Naive thymus-derived CD4-positive, alpha-beta T cell (primary cell): ENCODE measurements around the gene ERN1. TPM values are rescaled to one million over a fixed set of nuclear protein-coding genes. Genes with fewer than 3 reads are reported as not detected.

Source experiments
- ATAC-seq: fragments of 150-1000 bp; cut with Tn5 transposase; 2 replicates; pipeline ENCODE4 v1.10.0; 2021; ENCODE audit warnings: mild to moderate bottlenecking, moderate library complexity
- CTCF ChIA-PET: fragments of 350-600 bp; sonication (Branson Sonifier 250); formaldehyde crosslinking; loops from one replicate; lab custom pipeline; 2021; ENCODE audit warnings: antibody characterized with exemption; lab: Charles Lee
- POLR2A ChIA-PET: fragments of 350-600 bp; sonication (Branson Sonifier 250); formaldehyde crosslinking; loops from one replicate; lab custom pipeline; 2021; ENCODE audit warnings: antibody characterized with exemption, inconsistent platforms; lab: Charles Lee
- DNase-seq, 9 donors: peaks; one replicate each; pipeline versions ENCODE4 v3.0.0 to v3.0.0-alpha.2; 2020 to 2022; ENCODE audit warnings: mixed read lengths in 1 of 9
- H3K27ac ChIP-seq: one replicate; pipeline ENCODE4 v1.7.0; 2013; ENCODE audit warnings: mild to moderate bottlenecking, low read depth, low read length, moderate library complexity
- H3K27me3 ChIP-seq, 2 donors: one replicate each; pipeline ENCODE4 v1.7.0; 2013; ENCODE audit warnings: low read length in 2 of 2, mild to moderate bottlenecking in 2 of 2, moderate library complexity in 2 of 2; ENCODE audit not compliant: control insufficient read depth in 2 of 2, insufficient read depth in 2 of 2
- H3K36me3 ChIP-seq, 3 experiments: 1 replicate in 2 of 3; 2 replicates in 1 of 3; pipeline ENCODE4 v1.7.0; 2013; ENCODE audit warnings: low read length in 3 of 3, mild to moderate bottlenecking in 3 of 3, moderate library complexity in 1 of 3; ENCODE audit not compliant: insufficient read depth in 3 of 3, control insufficient read depth in 2 of 3
- H3K4me1 ChIP-seq, 2 donors: one replicate each; pipeline ENCODE4 v1.7.0; 2013; ENCODE audit warnings: low read length in 2 of 2, mild to moderate bottlenecking in 2 of 2, moderate library complexity in 1 of 2; ENCODE audit not compliant: control insufficient read depth in 2 of 2, insufficient read depth in 2 of 2
- H3K4me3 ChIP-seq: 2 replicates; pipeline ENCODE4 v1.7.0; 2013; ENCODE audit warnings: mild to moderate bottlenecking, low read length
- H3K9me3 ChIP-seq, 3 experiments: 1 replicate in 2 of 3; 2 replicates in 1 of 3; pipeline ENCODE4 v1.7.0; 2013; ENCODE audit warnings: low read length in 3 of 3; ENCODE audit not compliant: control insufficient read depth in 2 of 3
- H3K27ac Mint-ChIP-seq, 9 donors: one replicate each; pipeline ENCODE4 v1.8.0; 2020 to 2022; ENCODE audit warnings: mixed read lengths in 9 of 9, mild to moderate bottlenecking in 8 of 9, moderate library complexity in 5 of 9, inconsistent platforms in 2 of 9
- H3K27me3 Mint-ChIP-seq, 5 donors: one replicate each; pipeline ENCODE4 v1.8.0; 2021 to 2022; ENCODE audit warnings: mixed read lengths in 5 of 5, mild to moderate bottlenecking in 1 of 5
- H3K36me3 Mint-ChIP-seq, 5 donors: one replicate each; pipeline ENCODE4 v1.8.0; 2020 to 2022; ENCODE audit warnings: mixed read lengths in 5 of 5, mild to moderate bottlenecking in 3 of 5, inconsistent platforms in 1 of 5
- H3K4me1 Mint-ChIP-seq, 7 donors: one replicate each; pipeline ENCODE4 v1.8.0; 2020 to 2022; ENCODE audit warnings: mixed read lengths in 7 of 7, mild to moderate bottlenecking in 3 of 7, inconsistent platforms in 1 of 7
- H3K4me3 Mint-ChIP-seq, 10 donors: one replicate each; pipeline ENCODE4 v1.8.0; 2020 to 2022; ENCODE audit warnings: mild to moderate bottlenecking in 10 of 10, mixed read lengths in 10 of 10, moderate library complexity in 6 of 10, inconsistent platforms in 2 of 10
- H3K9me3 Mint-ChIP-seq, 11 donors: one replicate each; pipeline ENCODE4 v1.8.0; 2020 to 2022; ENCODE audit warnings: mixed read lengths in 11 of 11, mild to moderate bottlenecking in 4 of 11, inconsistent platforms in 1 of 11, moderate library complexity in 1 of 11
- intact Hi-C, 2 donors: fragments of 100-400 bp; cut with micrococcal nuclease; formaldehyde crosslinking; loops; one replicate each; pipeline ENCODE4 v1.15.1; 2023
- polyA plus RNA-seq, 2 donors: library from polyadenylated mRNA; unstranded; fragments of 300-500 nt; fragmentation: Illumina TruSeq; gene quantifications; one replicate each; pipeline ENCODE4 v1.2.3, GENCODE V29; 2021
- total RNA-seq, 6 experiments: library from RNA in 5 of 6; stranded (reverse) in 5 of 6; gene quantifications; 1 replicate in 5 of 6; 2 replicates in 1 of 6; pipeline ENCODE4 v1.2.3 and lab custom pipeline; 2021 to 2026

The ERN1 gene
- total and polyA plus RNA-seq, 7 experiments from 2014 or later = 15.7 to 110 (median 60.3) TPM

GRCh38 chr17:64058621-64059020, 71.3 kb downstream of the ERN1 start:
- H3K4me1 ChIP-seq = peaks cover 13 to 52% of the 10 kb centered on the region in 2 donors
- POLR2A ChIA-PET = interaction anchor here (1.4 to 1.7 kb wide), 2 partner anchors 38 to 71 kb away, joined by 3 to 4 read pairs; partner anchors contain the start of genes ERN1 and ICAM2
- DNase-seq = no peak

DNA sequence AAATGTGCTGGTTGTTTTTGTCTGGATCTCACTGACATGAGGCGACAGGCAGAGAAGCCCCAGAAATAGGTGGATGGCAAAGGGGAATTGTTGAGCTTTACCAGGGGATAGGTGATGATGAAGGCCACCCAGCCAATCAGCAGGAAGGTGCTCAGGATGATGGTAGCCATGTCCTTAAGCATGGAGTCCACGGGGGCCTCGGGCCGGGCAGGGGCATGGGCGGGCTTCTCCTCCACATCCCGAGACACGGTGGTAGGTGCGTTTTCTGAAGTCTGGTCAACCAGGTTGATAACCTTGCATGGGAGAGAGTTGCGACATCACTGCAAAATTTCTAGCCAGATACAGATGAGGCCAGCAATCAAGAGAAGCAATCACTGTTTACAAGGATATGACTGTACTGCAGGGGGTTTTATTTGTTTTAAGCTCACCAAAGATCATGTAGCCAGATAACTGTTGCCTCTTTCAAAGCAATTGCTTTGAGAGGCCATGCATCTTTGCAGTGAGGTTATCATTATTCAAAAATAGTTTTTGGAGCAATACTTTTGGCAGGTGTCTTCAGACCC, 72.2 kb downstream of the ERN1 start:
- Mint-ChIP-seq H3K9me3 (no peaks in the 10 kb centered on the region), H3K36me3 (peaks cover 20 to 75% (median 26%) of the 10 kb centered on the region in 5 donors), H3K4me3 (no peak overlapping the region), H3K4me1 (peaks cover 13 to 70% (median 24%) of the 10 kb centered on the region in 7 donors), H3K27me3 (no peaks in the 10 kb centered on the region), H3K27ac (peak overlapping the region in 3 of 9 donors; percentile 5 to 69 (median 55))
- intact Hi-C loops = no loop called here
- no peak for DNase-seq
- H3K27ac ChIP-seq = no peak overlapping the region
- no peak overlapping the region for H3K4me3 ChIP-seq
- ChIA-PET POLR2A (interaction anchor here (1.0 to 2.0 kb wide), 7 partner anchors 9 to 88 kb away, joined by 3 to 11 read pairs (median 3); partner anchors contain the start of genes ERN1 and ICAM2), CTCF (interaction anchor here (2.0 to 3.0 kb wide), 4 partner anchors 29 to 138 kb away, joined by 6 to 13 read pairs (median 10); no protein-coding TSS in a partner anchor)
- H3K4me1 ChIP-seq = peaks cover 13 to 45% of the 10 kb centered on the region in 2 donors
- ATAC-seq = no peak
- H3K27me3 ChIP-seq = no peaks in the 10 kb centered on the region
- no peaks in the 10 kb centered on the region for H3K9me3 ChIP-seq
- peaks cover 3 to 84% (median 16%) of the 10 kb centered on the region in 3 experiments for H3K36me3 ChIP-seq

More at GRCh38 chr17:64058621-64059020, 71.3 kb downstream of the ERN1 start:
- Mint-ChIP-seq H3K9me3 (no peaks in the 10 kb centered on the region), H3K36me3 (peaks cover 14 to 73% (median 20%) of the 10 kb centered on the region in 5 donors), H3K4me1 (peaks cover 19 to 70% (median 26%) of the 10 kb centered on the region in 7 donors), H3K27me3 (no peaks in the 10 kb centered on the region), H3K27ac (peak overlapping the region in 6 of 9 donors; percentile 3 to 74 (median 58)), H3K4me3 (no peak overlapping the region)
- H3K27me3 ChIP-seq = no peaks in the 10 kb centered on the region
- no peaks in the 10 kb centered on the region for H3K9me3 ChIP-seq
- CTCF ChIA-PET = interaction anchor here (2.0 to 2.7 kb wide), 2 partner anchors 30 to 139 kb away, joined by 6 to 11 read pairs; no protein-coding TSS in a partner anchor
- no peak overlapping the region for H3K27ac ChIP-seq
- intact Hi-C loops = no loop called here
- H3K4me3 ChIP-seq = no peak overlapping the region
- peaks cover 3 to 84% (median 16%) of the 10 kb centered on the region in 3 experiments for H3K36me3 ChIP-seq
- no peak for ATAC-seq

DNA sequence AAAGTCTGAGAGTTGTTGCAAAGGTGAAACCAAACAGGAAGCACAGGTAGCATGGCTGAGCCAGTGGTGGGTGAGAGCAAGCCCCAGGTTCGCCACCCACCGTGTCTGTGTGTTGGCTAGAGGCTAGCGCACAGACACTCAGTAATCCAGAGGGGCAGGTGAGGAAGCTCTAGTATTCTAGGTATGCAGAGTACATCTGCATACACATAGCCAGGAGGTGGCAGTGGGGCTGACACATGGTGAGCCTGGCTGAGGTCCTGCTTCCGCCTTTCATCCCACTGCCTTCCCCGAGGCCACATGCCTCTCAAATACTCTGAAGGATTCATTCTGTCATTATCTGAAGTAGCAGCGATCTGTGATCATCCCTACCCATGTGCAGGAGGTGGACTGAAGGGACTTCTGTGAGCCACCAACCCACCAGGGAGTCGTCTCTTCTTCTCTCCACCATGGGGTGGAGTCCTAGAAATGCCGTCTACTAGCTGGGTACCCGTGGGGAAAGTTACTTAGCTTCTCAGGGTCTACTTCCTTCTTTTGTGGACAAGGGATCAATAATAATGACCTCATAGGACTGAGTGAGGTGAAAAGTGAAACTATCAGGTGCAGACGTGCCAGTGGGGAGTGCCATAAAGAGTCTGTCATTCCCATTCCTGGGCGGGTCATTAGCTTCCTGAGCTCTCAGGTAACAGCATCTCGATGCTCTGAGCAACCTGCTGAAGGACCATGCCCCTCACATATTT, 73.5 kb downstream of the ERN1 start:
- no peak overlapping the region for H3K4me3 ChIP-seq
- intact Hi-C loops = no loop called here
- no peak overlapping the region for H3K27ac ChIP-seq
- no peaks in the 10 kb centered on the region for H3K9me3 Mint-ChIP-seq
- no peaks in the 10 kb centered on the region for H3K27me3 ChIP-seq
- peak overlapping the region in 2 of 10 donors; percentile 2 to 59 for H3K4me3 Mint-ChIP-seq
- DNase-seq = no peak
- H3K9me3 ChIP-seq = no peaks in the 10 kb centered on the region
- ATAC-seq = peak; percentile 37
- H3K27me3 Mint-ChIP-seq = no peaks in the 10 kb centered on the region
- ChIA-PET POLR2A (interaction anchor here (0.6 to 2.0 kb wide), 11 partner anchors 8 to 90 kb away, joined by 3 to 11 read pairs (median 3); partner anchors contain the start of gene ICAM2), CTCF (interaction anchor here (0.7 to 3.0 kb wide), 8 partner anchors 7 to 139 kb away, joined by 3 to 13 read pairs (median 5); partner anchors contain the start of gene ICAM2)
- H3K36me3 ChIP-seq = peaks cover 3 to 79% (median 16%) of the 10 kb centered on the region in 3 experiments
- H3K4me1 Mint-ChIP-seq = peaks cover 17 to 70% (median 31%) of the 10 kb centered on the region in 7 donors
- peaks cover 19 to 77% (median 31%) of the 10 kb centered on the region in 5 donors for H3K36me3 Mint-ChIP-seq
- H3K27ac Mint-ChIP-seq = peak overlapping the region; percentile 24 to 88 (median 79)
- peaks cover 19 to 48% of the 10 kb centered on the region in 2 donors for H3K4me1 ChIP-seq

DNA sequence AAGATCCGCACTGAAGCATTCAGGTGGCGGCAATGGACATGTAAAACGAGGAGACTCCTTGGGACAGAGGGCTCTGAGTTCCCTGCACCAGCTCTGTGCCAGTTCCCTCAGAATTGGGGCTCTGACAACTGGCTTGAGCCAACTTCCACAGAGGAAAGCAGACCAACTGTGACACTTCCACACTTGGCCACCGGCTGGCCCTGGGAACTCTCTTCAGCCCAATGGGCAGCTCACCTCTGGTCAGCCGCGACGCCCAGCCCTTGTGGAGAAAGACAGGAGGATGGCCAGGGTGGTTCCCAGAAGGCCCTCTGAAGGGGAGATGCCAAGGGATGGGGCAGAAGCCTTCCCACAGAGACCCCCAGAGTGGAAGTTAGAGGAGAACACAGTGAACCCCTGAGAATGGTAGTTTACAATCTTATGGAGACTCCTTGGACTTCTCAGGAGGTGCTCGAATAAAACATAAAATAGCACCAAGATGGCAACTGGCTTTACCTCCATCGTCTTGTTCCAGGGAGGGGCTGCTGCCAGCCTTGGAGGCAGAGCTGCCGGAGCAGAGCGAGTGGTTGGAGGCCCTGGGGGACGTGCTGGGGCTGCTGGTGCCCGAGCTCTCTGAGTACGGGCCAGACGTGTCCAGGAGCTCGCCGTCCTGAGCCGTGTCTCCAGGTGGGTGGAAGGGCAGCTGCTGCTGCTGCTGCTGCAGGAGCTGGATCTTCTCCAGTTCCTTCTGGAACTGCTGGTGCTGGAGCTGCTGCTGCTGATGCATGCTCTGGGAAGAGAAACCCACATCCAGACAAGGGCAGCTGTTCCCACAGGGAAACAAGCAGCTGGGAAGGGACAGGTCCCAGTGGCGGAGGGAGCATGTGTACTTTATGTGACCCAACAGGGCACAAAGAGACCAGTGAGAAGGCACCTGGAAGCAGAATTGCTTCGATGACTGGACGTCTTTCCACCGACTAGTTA, 74.5 kb downstream of the ERN1 start:
- Mint-ChIP-seq H3K4me3 (peak overlapping the region in 1 of 10 donors; percentile 12), H3K9me3 (no peaks in the 10 kb centered on the region), H3K27ac (peak overlapping the region; percentile 34 to 85 (median 76)), H3K4me1 (peaks cover 26 to 70% (median 41%) of the 10 kb centered on the region in 7 donors), H3K36me3 (peaks cover 15 to 75% (median 34%) of the 10 kb centered on the region in 5 donors), H3K27me3 (no peaks in the 10 kb centered on the region)
- Histone ChIP-seq H3K4me3 (no peak overlapping the region), H3K4me1 (peaks cover 28 to 47% of the 10 kb centered on the region in 2 donors), H3K36me3 (peaks cover 3 to 70% (median 20%) of the 10 kb centered on the region in 3 experiments), H3K27ac (no peak overlapping the region), H3K9me3 (no peaks in the 10 kb centered on the region), H3K27me3 (no peaks in the 10 kb centered on the region)
- ATAC-seq (no peak), DNase-seq (no peak)
- ChIA-PET CTCF (interaction anchor here (0.6 to 3.0 kb wide), 7 partner anchors 8 to 328 kb away, joined by 3 to 13 read pairs (median 6); partner anchors contain the start of gene ICAM2), POLR2A (interaction anchor here (0.9 to 1.4 kb wide), 2 partner anchors 10 to 35 kb away, joined by 3 to 4 read pairs; partner anchors contain the start of gene ICAM2)
- intact Hi-C loops = no loop called here

GRCh38 chr17:64054304-64054703, 75.6 kb downstream of the ERN1 start:
- H3K36me3 ChIP-seq = peaks cover 3 to 61% (median 27%) of the 10 kb centered on the region in 3 experiments
- no peaks in the 10 kb centered on the region for H3K27me3 ChIP-seq
- peaks cover 8 to 76% (median 23%) of the 10 kb centered on the region in 5 donors for H3K36me3 Mint-ChIP-seq
- ChIA-PET POLR2A (interaction anchor here (0.8 to 6.3 kb wide), 4 partner anchors 9 to 92 kb away, joined by 3 to 65 read pairs (median 8); no protein-coding TSS in a partner anchor), CTCF (interaction anchor here (0.6 to 1.7 kb wide), 3 partner anchors 10 to 30 kb away, joined by 4 to 6 read pairs (median 4); no protein-coding TSS in a partner anchor)
- H3K4me3 ChIP-seq = no peak overlapping the region
- DNase-seq = no peak
- H3K4me1 ChIP-seq = peaks cover 39 to 49% of the 10 kb centered on the region in 2 donors
- no peak for ATAC-seq
- intact Hi-C loops = no loop called here
- H3K27me3 Mint-ChIP-seq = no peaks in the 10 kb centered on the region
- no peak overlapping the region for H3K27ac ChIP-seq
- H3K27ac Mint-ChIP-seq = peak overlapping the region in 7 of 9 donors; percentile 6 to 95 (median 39)
- H3K9me3 ChIP-seq = no peaks in the 10 kb centered on the region
- no peak overlapping the region for H3K4me3 Mint-ChIP-seq
- peaks cover 26 to 71% (median 52%) of the 10 kb centered on the region in 7 donors for H3K4me1 Mint-ChIP-seq
- no peaks in the 10 kb centered on the region for H3K9me3 Mint-ChIP-seq
